Astrocyte (in vitro differentiated cells and primary cell): ENCODE data around the gene TOR4A. TPM values are rescaled to one million over a fixed set of nuclear protein-coding genes. Genes with fewer than 3 reads are reported as not detected.

Source experiments
- DNase-seq: peaks from one replicate; pipeline ENCODE4 v3.0.0-alpha.2; 2010; ENCODE audit warnings: low read depth
- FAIRE-seq: peaks from 2 replicates; lab custom pipeline; 2011; peaks lifted over from hg19 to GRCh38; lab: Jason Lieb, UNC
- H2AFZ ChIP-seq: 2 replicates; pipeline ENCODE4 v1.6.0; 2012; ENCODE audit warnings: low read depth, low read length, inconsistent platforms
- H3K27ac ChIP-seq: 2 replicates; pipeline ENCODE4 v1.5.1; 2011; ENCODE audit warnings: low read depth, low read length, inconsistent platforms
- H3K27me3 ChIP-seq: 2 replicates; pipeline ENCODE4 v1.6.0; 2011; ENCODE audit warnings: low read length, inconsistent platforms; ENCODE audit not compliant: insufficient read depth
- H3K36me3 ChIP-seq: 2 replicates; pipeline ENCODE4 v1.5.1; 2011; ENCODE audit warnings: low read length, inconsistent platforms; ENCODE audit not compliant: insufficient read depth
- H3K4me1 ChIP-seq: 2 replicates; pipeline ENCODE4 v1.5.1; 2011; ENCODE audit warnings: low read length, inconsistent platforms; ENCODE audit not compliant: insufficient read depth
- H3K4me2 ChIP-seq: 2 replicates; pipeline ENCODE4 v1.6.0; 2012; ENCODE audit warnings: low read length, inconsistent platforms
- H3K4me3 ChIP-seq: 2 replicates; pipeline ENCODE4 v1.5.1; 2011; ENCODE audit warnings: low read depth, mild to moderate bottlenecking, low read length, inconsistent platforms; ENCODE audit not compliant: insufficient read depth
- H3K79me2 ChIP-seq: 2 replicates; pipeline ENCODE4 v1.6.0; 2012; ENCODE audit warnings: mild to moderate bottlenecking, low read length, inconsistent platforms; ENCODE audit not compliant: insufficient read depth
- H3K9ac ChIP-seq: 2 replicates; pipeline ENCODE4 v1.6.0; 2012; ENCODE audit warnings: mild to moderate bottlenecking, low read length, inconsistent platforms
- H3K9me3 ChIP-seq: 2 replicates; pipeline ENCODE4 v1.5.1; 2012; ENCODE audit warnings: low read depth, mild to moderate bottlenecking, low read length, inconsistent platforms; ENCODE audit not compliant: insufficient read depth
- H4K20me1 ChIP-seq: 2 replicates; pipeline ENCODE4 v1.6.0; 2012; ENCODE audit warnings: low read length, inconsistent platforms; ENCODE audit not compliant: insufficient read depth
- H3K27ac Mint-ChIP-seq: one replicate; pipeline ENCODE4 v1.8.0; 2021; ENCODE audit warnings: mild to moderate bottlenecking, mixed read lengths; ENCODE audit not compliant: unreplicated experiment
- H3K27me3 Mint-ChIP-seq: one replicate; pipeline ENCODE4 v1.8.0; 2021; ENCODE audit warnings: low read depth, mixed read lengths; ENCODE audit not compliant: unreplicated experiment
- H3K36me3 Mint-ChIP-seq: one replicate; pipeline ENCODE4 v1.8.0; 2021; ENCODE audit warnings: low read depth, mixed read lengths; ENCODE audit not compliant: unreplicated experiment
- H3K4me1 Mint-ChIP-seq: one replicate; pipeline ENCODE4 v1.8.0; 2021; ENCODE audit warnings: low read depth, mixed read lengths; ENCODE audit not compliant: unreplicated experiment
- H3K4me3 Mint-ChIP-seq: one replicate; pipeline ENCODE4 v1.8.0; 2021; ENCODE audit warnings: mild to moderate bottlenecking, moderate library complexity, mixed read lengths; ENCODE audit not compliant: unreplicated experiment
- H3K9me3 Mint-ChIP-seq: one replicate; pipeline ENCODE4 v1.8.0; 2021; ENCODE audit warnings: mild to moderate bottlenecking, mixed read lengths; ENCODE audit not compliant: unreplicated experiment
- EZH2 ChIP-seq: IDR thresholded peaks from 2 replicates; pipeline ENCODE4 v1.6.1; 2012; ENCODE audit warnings: mild to moderate bottlenecking, low read length, inconsistent platforms; ENCODE audit not compliant: insufficient read depth
- total RNA-seq: library from RNA; stranded (reverse); gene quantifications from 2 replicates; pipeline ENCODE4 v1.2.1, GENCODE V29; 2021
- TF ChIP-seq, protein P1 (sequence below): IDR thresholded peaks from 2 replicates; pipeline ENCODE4 v1.5.1; 2011; ENCODE audit warnings: low read depth, mild to moderate bottlenecking, inconsistent platforms, low read length, moderate library complexity; ENCODE audit not compliant: insufficient read depth

The TOR4A gene
- total RNA-seq, 1 donor from 2014 or later: 11.8 TPM

- Histone ChIP-seq H3K9ac (peak overlapping the region; percentile 52), H3K4me1 (peaks cover 35% of the 10 kb centered on the region), H3K4me2 (peak overlapping the region; percentile 70), H4K20me1 (peaks cover 3% of the 10 kb centered on the region), H3K36me3 (no peaks in the 10 kb centered on the region), H3K27ac (no peak overlapping the region), H2AFZ (peak overlapping the region; percentile 57), H3K9me3 (peaks cover 4% of the 10 kb centered on the region), H3K4me3 (peak overlapping the region; percentile 25), H3K79me2 (no peaks in the 10 kb centered on the region), H3K27me3 (peaks cover 14% of the 10 kb centered on the region)
- TF ChIP-seq, protein P1, sequence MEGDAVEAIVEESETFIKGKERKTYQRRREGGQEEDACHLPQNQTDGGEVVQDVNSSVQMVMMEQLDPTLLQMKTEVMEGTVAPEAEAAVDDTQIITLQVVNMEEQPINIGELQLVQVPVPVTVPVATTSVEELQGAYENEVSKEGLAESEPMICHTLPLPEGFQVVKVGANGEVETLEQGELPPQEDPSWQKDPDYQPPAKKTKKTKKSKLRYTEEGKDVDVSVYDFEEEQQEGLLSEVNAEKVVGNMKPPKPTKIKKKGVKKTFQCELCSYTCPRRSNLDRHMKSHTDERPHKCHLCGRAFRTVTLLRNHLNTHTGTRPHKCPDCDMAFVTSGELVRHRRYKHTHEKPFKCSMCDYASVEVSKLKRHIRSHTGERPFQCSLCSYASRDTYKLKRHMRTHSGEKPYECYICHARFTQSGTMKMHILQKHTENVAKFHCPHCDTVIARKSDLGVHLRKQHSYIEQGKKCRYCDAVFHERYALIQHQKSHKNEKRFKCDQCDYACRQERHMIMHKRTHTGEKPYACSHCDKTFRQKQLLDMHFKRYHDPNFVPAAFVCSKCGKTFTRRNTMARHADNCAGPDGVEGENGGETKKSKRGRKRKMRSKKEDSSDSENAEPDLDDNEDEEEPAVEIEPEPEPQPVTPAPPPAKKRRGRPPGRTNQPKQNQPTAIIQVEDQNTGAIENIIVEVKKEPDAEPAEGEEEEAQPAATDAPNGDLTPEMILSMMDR: no peak
- TF ChIP-seq EZH2: peak; percentile 58
- no peaks in the 10 kb centered on the region for H3K9me3 Mint-ChIP-seq
- H3K27ac Mint-ChIP-seq: no peak overlapping the region
- H3K4me3 Mint-ChIP-seq: peak overlapping the region; percentile 84
- H3K27me3 Mint-ChIP-seq: peaks cover 11% of the 10 kb centered on the region
- H3K36me3 Mint-ChIP-seq: no peaks in the 10 kb centered on the region
- FAIRE-seq (no peak), DNase-seq (no peak)
- peaks cover 8% of the 10 kb centered on the region for H3K4me1 Mint-ChIP-seq
Observed at GRCh38 chr9:137295849-137296669, 18.5 kb downstream of the TOR4A start.

- H2AFZ ChIP-seq: peak overlapping the region; percentile 57
- Mint-ChIP-seq H3K27me3 (peaks cover 11% of the 10 kb centered on the region), H3K27ac (no peak overlapping the region), H3K36me3 (no peaks in the 10 kb centered on the region), H3K4me3 (peak overlapping the region; percentile 84), H3K4me1 (peaks cover 8% of the 10 kb centered on the region), H3K9me3 (no peaks in the 10 kb centered on the region)
- peak overlapping the region; percentile 62 for H3K4me2 ChIP-seq
- H3K79me2 ChIP-seq: no peaks in the 10 kb centered on the region
- DNase-seq (peak; percentile 33), FAIRE-seq (no peak)
- H3K27me3 ChIP-seq: peaks cover 14% of the 10 kb centered on the region
- H3K9ac ChIP-seq: peak overlapping the region; percentile 52
- peak overlapping the region; percentile 25 for H3K4me3 ChIP-seq
- H3K27ac ChIP-seq: no peak overlapping the region
- TF ChIP-seq EZH2: no peak
- TF ChIP-seq, protein P1: no peak
- peaks cover 38% of the 10 kb centered on the region for H3K4me1 ChIP-seq
- peaks cover 4% of the 10 kb centered on the region for H3K9me3 ChIP-seq
- peaks cover 3% of the 10 kb centered on the region for H4K20me1 ChIP-seq
- no peaks in the 10 kb centered on the region for H3K36me3 ChIP-seq
Observed at GRCh38 chr9:137296670-137297664, 19.4 kb downstream of the TOR4A start.
